ENCODE data around the gene H6PD.

- no peak for TF ChIP-seq POLR2AphosphoS5 (IDR thresholded peaks at IDR 0.05; ENCODE audit: low read depth)
- no peak for TF ChIP-seq CTCF (conservative IDR thresholded peaks at IDR 0.05; ENCODE audit: low read depth in 2 of 2)
- TF ChIP-seq EZH2 (IDR thresholded peaks at IDR 0.05; ENCODE audit: low read depth, unreplicated experiment), result no peak
- TF ChIP-seq EZH2phosphoT487 (IDR thresholded peaks at IDR 0.05; ENCODE audit: unreplicated experiment), result no peak
- TF ChIP-seq ZNF114 (CRISPR knock-in tag; IDR thresholded peaks at IDR 0.05), result no peak
- TF ChIP-seq ZNF462 (CRISPR knock-in tag; IDR thresholded peaks at IDR 0.05), result no peak
- TF ChIP-seq REST (IDR thresholded peaks at IDR 0.05; ENCODE audit: unreplicated experiment), result no peak
- no peak for TF ChIP-seq NANOG (IDR thresholded peaks at IDR 0.05; ENCODE audit: borderline replicate concordance)
- TF ChIP-seq JUNB (IDR thresholded peaks at IDR 0.05; ENCODE audit: unreplicated experiment), result no peak
These were observed 44.7 kb downstream of the H6PD start for GRCh38 chr1:9279172-9279840.
